Ishikawa (cell line): ENCODE measurements around the gene RPS6KA2.

Experiments
- CEBPB ChIP-seq: IDR thresholded peaks from 2 replicates; pipeline ENCODE4 v1.6.1; 2012
- CREB1 ChIP-seq: IDR thresholded peaks from 2 replicates; pipeline ENCODE4 v1.6.1; 2012; ENCODE audit warnings: low read depth
- EGR1 ChIP-seq: IDR thresholded peaks from 2 replicates; pipeline ENCODE4 v1.6.1; 2012
- EP300 ChIP-seq: IDR thresholded peaks from 2 replicates; pipeline ENCODE4 v1.6.1; 2012; ENCODE audit warnings: borderline replicate concordance
- FOXM1 ChIP-seq: IDR thresholded peaks from 2 replicates; pipeline ENCODE4 v1.6.1; 2012; ENCODE audit warnings: low read depth, borderline replicate concordance
- NFIC ChIP-seq: IDR thresholded peaks from 2 replicates; pipeline ENCODE4 v1.6.1; 2012
- RAD21 ChIP-seq: IDR thresholded peaks from 2 replicates; pipeline ENCODE4 v1.6.1; 2012; ENCODE audit warnings: low read depth
- TAF1 ChIP-seq: IDR thresholded peaks from 2 replicates; pipeline ENCODE4 v1.6.1; 2012; ENCODE audit warnings: low read depth, mild to moderate bottlenecking
- TCF12 ChIP-seq: IDR thresholded peaks from 2 replicates; pipeline ENCODE4 v1.6.1; 2012; ENCODE audit warnings: low read depth
- TEAD4 ChIP-seq: IDR thresholded peaks from 2 replicates; pipeline ENCODE4 v1.6.1; 2012
- YY1 ChIP-seq: IDR thresholded peaks from 2 replicates; pipeline ENCODE4 v1.6.1; 2012; ENCODE audit warnings: low read depth
- ZBTB7A ChIP-seq: IDR thresholded peaks from 2 replicates; pipeline ENCODE4 v1.6.1; 2012; ENCODE audit warnings: low read depth
- TF ChIP-seq, protein P1 (sequence below): IDR thresholded peaks from 2 replicates; pipeline ENCODE4 v1.6.1; 2012
- TF ChIP-seq, protein P2 (sequence below): IDR thresholded peaks from 2 replicates; pipeline ENCODE4 v1.6.1; 2012
- TF ChIP-seq, protein P3 (sequence below): IDR thresholded peaks from 2 replicates; pipeline ENCODE4 v1.6.1; 2012; ENCODE audit warnings: low read depth, mild to moderate bottlenecking

Gene RPS6KA2

DNA sequence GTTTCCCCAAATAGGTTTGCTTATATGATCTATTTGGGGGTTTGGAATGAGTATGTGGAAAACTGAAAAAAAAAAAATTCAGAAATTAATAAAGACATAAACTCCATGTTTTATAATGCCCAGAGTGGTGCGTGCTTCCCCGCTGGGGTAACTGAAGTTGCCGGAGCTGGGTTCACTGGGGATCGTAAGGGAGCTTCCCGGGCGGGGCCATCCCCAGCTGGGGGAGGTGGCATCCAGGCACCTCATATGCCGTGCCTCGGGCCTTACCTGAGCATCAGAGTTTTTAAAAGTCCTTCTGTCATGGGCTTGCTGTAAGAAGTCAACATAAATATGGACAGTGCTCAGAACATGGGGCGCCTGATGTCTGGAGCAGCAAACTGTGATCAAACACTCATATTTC lies 22.7 kb downstream of the RPS6KA2 start:
- TF ChIP-seq RAD21 (no peak), TCF12 (no peak), CEBPB (no peak), EP300 (no peak), NFIC (no peak), EGR1 (no peak), FOXM1 (no peak), ZBTB7A (no peak), TAF1 (no peak), TEAD4 (no peak), CREB1 (no peak), YY1 (no peak)
- TF ChIP-seq, protein P1, sequence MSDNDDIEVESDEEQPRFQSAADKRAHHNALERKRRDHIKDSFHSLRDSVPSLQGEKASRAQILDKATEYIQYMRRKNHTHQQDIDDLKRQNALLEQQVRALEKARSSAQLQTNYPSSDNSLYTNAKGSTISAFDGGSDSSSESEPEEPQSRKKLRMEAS = no peak
- TF ChIP-seq, protein P2, sequence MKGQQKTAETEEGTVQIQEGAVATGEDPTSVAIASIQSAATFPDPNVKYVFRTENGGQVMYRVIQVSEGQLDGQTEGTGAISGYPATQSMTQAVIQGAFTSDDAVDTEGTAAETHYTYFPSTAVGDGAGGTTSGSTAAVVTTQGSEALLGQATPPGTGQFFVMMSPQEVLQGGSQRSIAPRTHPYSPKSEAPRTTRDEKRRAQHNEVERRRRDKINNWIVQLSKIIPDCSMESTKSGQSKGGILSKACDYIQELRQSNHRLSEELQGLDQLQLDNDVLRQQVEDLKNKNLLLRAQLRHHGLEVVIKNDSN = no peak
- TF ChIP-seq, protein P3, sequence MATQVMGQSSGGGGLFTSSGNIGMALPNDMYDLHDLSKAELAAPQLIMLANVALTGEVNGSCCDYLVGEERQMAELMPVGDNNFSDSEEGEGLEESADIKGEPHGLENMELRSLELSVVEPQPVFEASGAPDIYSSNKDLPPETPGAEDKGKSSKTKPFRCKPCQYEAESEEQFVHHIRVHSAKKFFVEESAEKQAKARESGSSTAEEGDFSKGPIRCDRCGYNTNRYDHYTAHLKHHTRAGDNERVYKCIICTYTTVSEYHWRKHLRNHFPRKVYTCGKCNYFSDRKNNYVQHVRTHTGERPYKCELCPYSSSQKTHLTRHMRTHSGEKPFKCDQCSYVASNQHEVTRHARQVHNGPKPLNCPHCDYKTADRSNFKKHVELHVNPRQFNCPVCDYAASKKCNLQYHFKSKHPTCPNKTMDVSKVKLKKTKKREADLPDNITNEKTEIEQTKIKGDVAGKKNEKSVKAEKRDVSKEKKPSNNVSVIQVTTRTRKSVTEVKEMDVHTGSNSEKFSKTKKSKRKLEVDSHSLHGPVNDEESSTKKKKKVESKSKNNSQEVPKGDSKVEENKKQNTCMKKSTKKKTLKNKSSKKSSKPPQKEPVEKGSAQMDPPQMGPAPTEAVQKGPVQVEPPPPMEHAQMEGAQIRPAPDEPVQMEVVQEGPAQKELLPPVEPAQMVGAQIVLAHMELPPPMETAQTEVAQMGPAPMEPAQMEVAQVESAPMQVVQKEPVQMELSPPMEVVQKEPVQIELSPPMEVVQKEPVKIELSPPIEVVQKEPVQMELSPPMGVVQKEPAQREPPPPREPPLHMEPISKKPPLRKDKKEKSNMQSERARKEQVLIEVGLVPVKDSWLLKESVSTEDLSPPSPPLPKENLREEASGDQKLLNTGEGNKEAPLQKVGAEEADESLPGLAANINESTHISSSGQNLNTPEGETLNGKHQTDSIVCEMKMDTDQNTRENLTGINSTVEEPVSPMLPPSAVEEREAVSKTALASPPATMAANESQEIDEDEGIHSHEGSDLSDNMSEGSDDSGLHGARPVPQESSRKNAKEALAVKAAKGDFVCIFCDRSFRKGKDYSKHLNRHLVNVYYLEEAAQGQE = no peak

DNA sequence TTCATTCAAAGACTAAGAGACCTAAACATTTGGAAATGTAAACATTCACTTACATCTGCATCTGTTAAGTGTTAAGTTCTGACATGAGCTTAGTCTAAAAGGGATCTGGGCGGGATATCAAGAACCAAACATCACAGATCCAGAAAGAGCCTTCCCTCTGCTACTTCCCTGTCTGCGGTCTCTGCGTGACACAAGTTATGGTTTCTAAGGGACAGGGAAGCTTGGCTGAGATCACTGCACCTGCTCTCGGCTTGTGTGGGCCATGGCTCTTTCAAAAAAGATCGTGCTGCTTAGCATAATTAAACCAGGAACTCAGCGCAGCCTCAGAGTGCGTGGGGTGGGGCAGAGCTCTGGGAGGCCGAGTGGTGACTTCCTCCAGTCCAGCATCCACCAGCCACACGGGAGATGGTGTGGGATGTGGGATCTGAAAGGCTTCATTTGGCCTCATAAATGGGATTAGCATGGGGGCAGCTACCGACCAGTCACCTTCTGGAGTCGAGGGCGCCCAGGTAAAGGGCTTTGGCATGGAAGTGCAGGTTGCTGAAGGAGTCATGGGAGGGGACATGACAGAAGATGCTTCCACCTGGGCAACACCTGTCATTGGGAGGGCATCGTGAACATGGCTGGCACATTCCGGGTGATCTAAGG lies 23.9 kb downstream of the RPS6KA2 start:
- TF ChIP-seq TEAD4 = no peak
- TF ChIP-seq EGR1 = no peak
- TF ChIP-seq TCF12 = no peak
- no peak for TF ChIP-seq RAD21
- TF ChIP-seq, protein P1 = no peak
- no peak for TF ChIP-seq EP300
- no peak for TF ChIP-seq YY1
- TF ChIP-seq NFIC = no peak
- no peak for TF ChIP-seq TAF1

DNA sequence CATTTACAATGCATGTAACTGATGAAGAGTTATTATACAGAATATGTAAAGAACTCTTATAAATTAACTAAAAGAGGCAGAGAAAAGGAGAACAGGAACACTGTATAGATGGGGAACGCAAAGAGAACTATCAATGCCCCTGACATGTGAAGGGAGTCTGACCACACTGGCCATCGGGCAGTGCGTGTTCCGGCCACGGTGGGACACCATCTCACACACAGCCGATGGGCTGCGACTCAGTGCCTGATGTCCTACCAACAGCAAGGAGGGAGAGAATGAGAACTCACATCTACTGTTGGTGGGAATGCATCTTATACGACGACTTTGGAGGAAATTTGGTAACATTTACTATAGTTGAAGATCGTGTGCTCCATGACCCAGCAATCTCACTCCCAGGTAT lies 25.1 kb downstream of the RPS6KA2 start:
- TF ChIP-seq CREB1 = no peak

DNA sequence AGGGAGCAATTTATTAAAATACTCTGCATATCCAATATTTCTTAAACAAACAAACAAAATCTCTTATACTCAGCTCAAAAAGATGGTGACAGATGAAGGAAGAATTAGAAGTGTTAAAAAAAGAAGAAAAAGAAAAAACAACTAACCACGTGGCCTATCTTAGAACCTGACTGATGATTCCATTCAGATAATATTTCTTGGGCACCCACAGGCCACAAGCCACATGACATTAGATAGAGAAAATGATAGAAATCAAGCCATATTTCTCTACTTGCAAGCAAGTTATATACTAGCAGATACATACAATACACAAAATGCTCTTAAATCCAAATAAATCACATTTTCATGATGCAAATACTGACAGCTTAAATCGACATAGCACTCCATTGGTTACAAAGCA lies 26.1 kb downstream of the RPS6KA2 start:
- no peak for TF ChIP-seq CEBPB
- TF ChIP-seq RAD21 = no peak
- no peak for TF ChIP-seq YY1
- TF ChIP-seq TCF12 = no peak
- no peak for TF ChIP-seq NFIC
- TF ChIP-seq, protein P3 = no peak
- TF ChIP-seq EGR1 = no peak
- TF ChIP-seq, protein P2 = no peak
- no peak for TF ChIP-seq FOXM1

DNA sequence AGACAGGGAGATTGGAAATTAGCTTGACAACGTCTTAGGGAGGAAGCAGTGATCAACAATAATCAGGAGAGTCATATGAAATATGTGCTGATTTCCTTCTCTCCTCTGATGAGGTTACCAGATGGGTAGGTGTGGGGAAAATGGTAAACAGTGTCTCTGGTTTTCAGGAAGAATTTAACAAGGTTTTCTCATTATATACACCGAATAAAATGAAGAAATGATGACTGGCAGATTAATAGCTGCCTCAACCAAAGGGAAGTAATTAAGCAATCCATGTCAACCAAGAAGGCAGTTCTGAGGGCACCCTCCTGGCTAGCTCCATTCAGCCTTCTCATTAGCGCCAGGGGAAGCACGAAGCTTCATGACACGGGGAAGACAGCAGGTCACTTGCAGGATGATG lies 27.8 kb downstream of the RPS6KA2 start:
- no peak for TF ChIP-seq CEBPB
- TF ChIP-seq FOXM1 = no peak
- TF ChIP-seq, protein P2 = no peak
- TF ChIP-seq EGR1 = no peak
- no peak for TF ChIP-seq TEAD4
- TF ChIP-seq NFIC = no peak
- no peak for TF ChIP-seq EP300
- no peak for TF ChIP-seq RAD21
- no peak for TF ChIP-seq TAF1

DNA sequence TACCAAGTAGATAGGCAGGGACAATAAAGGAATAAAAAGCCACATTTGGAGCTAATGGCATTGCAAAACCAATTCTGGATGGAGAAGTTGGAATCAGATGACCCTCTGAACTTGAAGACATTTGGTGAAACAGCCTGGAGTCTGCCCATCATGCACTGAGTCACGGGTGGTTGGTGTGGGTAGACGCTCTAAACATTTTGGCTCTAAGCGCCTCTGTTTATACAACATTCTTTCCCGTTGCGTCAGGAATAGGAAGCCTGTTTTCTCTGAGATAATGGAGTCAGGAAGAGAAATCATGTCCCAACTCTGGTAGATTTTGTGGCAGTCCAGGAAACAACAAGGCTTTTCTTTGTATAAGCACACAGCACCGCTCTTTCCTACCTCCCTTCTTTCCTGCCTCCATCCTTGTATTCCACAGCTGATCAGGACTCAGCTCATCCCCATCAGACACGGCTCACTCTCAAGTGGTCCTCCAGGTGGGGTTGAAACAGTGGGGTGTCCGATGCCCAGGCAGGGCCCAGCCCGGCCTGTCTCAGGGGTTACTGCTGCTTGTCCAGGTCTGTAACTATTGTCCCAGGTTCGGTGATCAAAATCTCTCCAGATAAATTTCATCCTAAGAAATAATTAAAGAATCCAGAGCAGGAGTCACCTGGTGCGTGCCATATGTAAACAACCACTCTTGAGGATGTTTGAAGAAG lies 28.5 kb downstream of the RPS6KA2 start:
- no peak for TF ChIP-seq CREB1
- TF ChIP-seq, protein P2 = no peak
- TF ChIP-seq, protein P1 = no peak
- no peak for TF ChIP-seq FOXM1
- no peak for TF ChIP-seq CEBPB
- TF ChIP-seq RAD21 = no peak
- no peak for TF ChIP-seq EP300
- TF ChIP-seq TEAD4 = no peak
- no peak for TF ChIP-seq YY1
- no peak for TF ChIP-seq TCF12
- no peak for TF ChIP-seq ZBTB7A
